IgD-negative memory B cell (primary cell): ENCODE data around the gene EAF2. TPM values are rescaled to one million over a fixed set of nuclear protein-coding genes. Genes with fewer than 3 reads are reported as not detected.

ENCODE experiments used
- H3K27ac Mint-ChIP-seq, 3 donors: one replicate each; pipeline ENCODE4 v1.8.0; 2020 to 2022; ENCODE audit warnings: mild to moderate bottlenecking in 3 of 3, mixed read lengths in 3 of 3, moderate library complexity in 1 of 3
- H3K27me3 Mint-ChIP-seq: one replicate; pipeline ENCODE4 v1.8.0; 2021; ENCODE audit warnings: mixed read lengths
- H3K36me3 Mint-ChIP-seq: one replicate; pipeline ENCODE4 v1.8.0; 2020; ENCODE audit warnings: mild to moderate bottlenecking, mixed read lengths
- H3K4me1 Mint-ChIP-seq, 3 donors: one replicate each; pipeline ENCODE4 v1.8.0; 2020 to 2022; ENCODE audit warnings: mixed read lengths in 3 of 3, mild to moderate bottlenecking in 1 of 3
- H3K4me3 Mint-ChIP-seq, 4 donors: one replicate each; pipeline ENCODE4 v1.8.0; 2020 to 2022; ENCODE audit warnings: mild to moderate bottlenecking in 4 of 4, mixed read lengths in 4 of 4, moderate library complexity in 3 of 4
- H3K9me3 Mint-ChIP-seq, 3 donors: one replicate each; pipeline ENCODE4 v1.8.0; 2020 to 2021; ENCODE audit warnings: mixed read lengths in 3 of 3, mild to moderate bottlenecking in 1 of 3
- polyA plus RNA-seq: library from polyadenylated mRNA; unstranded; fragments of 300-500 nt; fragmentation: Illumina TruSeq; gene quantifications from one replicate; pipeline ENCODE4 v1.2.3, GENCODE V29; 2021

EAF2 gene
- polyA plus RNA-seq, 1 donor from 2014 or later = 296 TPM

DNA sequence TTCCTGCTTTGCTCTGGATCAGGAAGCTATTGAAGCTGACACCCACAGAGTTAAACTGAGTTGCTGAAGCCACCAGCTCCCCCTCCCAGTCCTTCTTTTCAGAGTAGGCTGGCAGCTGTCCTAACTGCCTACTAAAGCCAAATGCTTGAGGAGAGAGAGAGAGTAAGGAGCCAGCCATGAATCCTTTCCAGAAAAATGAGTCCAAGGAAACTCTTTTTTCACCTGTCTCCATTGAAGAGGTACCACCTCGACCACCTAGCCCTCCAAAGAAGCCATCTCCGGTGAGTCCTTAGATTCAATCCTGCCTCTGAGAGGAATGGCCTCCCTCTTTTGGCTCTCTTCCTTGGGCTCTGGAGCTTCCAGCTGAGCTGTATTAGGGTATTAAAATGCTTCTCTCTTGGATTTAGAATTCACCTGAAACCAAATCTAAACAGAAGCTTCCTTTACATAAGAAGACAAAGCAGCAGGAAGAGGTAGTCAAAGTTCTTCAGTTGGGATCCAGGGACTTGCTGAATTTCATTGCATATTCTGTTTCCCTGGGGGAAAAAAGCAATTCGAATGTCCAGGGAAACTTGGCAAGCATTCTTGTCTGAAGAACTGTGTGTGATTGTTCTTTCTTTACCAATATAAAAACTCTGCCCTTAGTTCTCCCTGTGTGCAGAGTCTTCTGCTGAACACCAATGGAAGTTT lies 59.4 kb downstream of the EAF2 start, which contains the start of gene SLC15A2:
TSS of gene SLC15A2 (plus strand) at position 101 of the 690 bp plus-strand sequence. CDS start at position 177, 76 bp downstream.
- peak within 1 kb of the TSS in 1 of 3 donors; percentile 18 for H3K27ac Mint-ChIP-seq
- H3K27me3 Mint-ChIP-seq = no peaks in the 10 kb centered on the region
- H3K4me3 Mint-ChIP-seq = peak within 1 kb of the TSS in 1 of 4 donors; percentile 30
- H3K9me3 Mint-ChIP-seq = no peaks in the 10 kb centered on the region
- peaks cover 7% of the 10 kb centered on the region for H3K36me3 Mint-ChIP-seq
- peaks cover 0 to 4% (median 0%) of the 10 kb centered on the region in 3 donors for H3K4me1 Mint-ChIP-seq

DNA sequence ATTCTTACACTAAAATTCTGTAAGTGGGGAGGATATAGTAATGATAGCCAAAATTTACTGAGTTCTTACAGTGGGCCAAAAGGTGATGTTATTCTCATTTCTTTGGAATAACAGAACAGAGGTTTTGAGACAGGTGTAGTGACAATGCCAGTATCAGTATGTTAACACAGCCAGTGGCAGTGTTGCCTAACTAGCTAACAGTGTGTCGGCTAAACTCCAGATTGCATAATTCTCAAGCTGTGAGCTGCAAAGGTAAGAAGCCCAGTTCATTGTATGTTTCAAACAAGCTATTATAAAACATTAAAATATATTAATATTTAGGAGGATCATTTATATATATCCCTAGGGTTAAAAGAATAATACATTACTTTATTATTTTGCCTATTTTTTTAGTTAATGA lies 60.1 kb downstream of the EAF2 start:
- Mint-ChIP-seq H3K4me1 (peaks cover 0 to 4% (median 0%) of the 10 kb centered on the region in 3 donors), H3K27ac (no peak overlapping the region), H3K36me3 (peaks cover 7% of the 10 kb centered on the region), H3K4me3 (no peak overlapping the region), H3K27me3 (no peaks in the 10 kb centered on the region), H3K9me3 (no peaks in the 10 kb centered on the region)

DNA sequence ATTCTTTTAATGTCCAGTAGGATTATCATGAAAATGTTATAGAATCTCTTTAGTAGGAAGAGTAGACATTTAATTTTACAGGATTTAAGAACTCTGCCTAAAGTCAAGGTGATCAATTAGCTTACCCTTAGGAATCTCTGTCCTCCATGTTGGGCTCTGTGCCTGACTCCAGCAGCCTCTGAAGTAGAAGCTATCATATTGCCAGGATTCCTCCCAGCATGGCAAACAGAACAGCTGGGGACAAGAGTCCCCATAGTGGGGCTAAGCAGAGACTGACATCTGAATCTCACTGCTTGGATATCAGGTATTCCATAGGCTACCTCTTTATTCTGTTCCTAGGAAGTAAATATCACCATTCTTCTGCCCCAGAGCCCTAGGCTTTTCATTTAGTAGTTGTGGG lies 60.7 kb downstream of the EAF2 start:
- Mint-ChIP-seq H3K4me1 (peaks cover 0 to 4% (median 0%) of the 10 kb centered on the region in 3 donors), H3K36me3 (peaks cover 9% of the 10 kb centered on the region), H3K9me3 (no peaks in the 10 kb centered on the region), H3K27ac (no peak overlapping the region), H3K27me3 (no peaks in the 10 kb centered on the region), H3K4me3 (no peak overlapping the region)

GRCh38 chr3:121896823-121897222 lies 61.8 kb downstream of the EAF2 start:
- peaks cover 0 to 3% (median 0%) of the 10 kb centered on the region in 3 donors for H3K9me3 Mint-ChIP-seq
- no peaks in the 10 kb centered on the region for H3K27me3 Mint-ChIP-seq
- peaks cover 0 to 4% (median 0%) of the 10 kb centered on the region in 3 donors for H3K4me1 Mint-ChIP-seq
- H3K36me3 Mint-ChIP-seq = peaks cover 9% of the 10 kb centered on the region
- H3K4me3 Mint-ChIP-seq = no peak overlapping the region
- no peak overlapping the region for H3K27ac Mint-ChIP-seq

DNA sequence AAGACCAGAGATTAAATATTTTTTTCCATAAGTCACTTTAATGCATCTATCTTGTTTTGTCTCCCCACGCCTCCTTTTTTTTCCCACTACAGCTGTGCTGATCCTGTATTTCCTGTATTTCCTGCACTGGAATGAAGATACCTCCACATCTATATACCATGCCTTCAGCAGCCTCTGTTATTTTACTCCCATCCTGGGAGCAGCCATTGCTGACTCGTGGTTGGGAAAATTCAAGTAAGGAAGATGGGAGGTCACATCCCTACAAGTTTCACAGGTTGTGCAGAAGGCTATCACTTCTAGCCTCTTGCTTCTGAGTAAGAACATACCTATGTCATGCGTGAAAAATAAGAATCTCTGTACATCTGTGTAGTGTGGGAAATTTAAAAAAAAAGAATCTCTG lies 62.3 kb downstream of the EAF2 start:
- Mint-ChIP-seq H3K9me3 (peaks cover 0 to 4% (median 0%) of the 10 kb centered on the region in 3 donors), H3K4me1 (peaks cover 0 to 4% (median 0%) of the 10 kb centered on the region in 3 donors), H3K27ac (no peak overlapping the region), H3K27me3 (no peaks in the 10 kb centered on the region), H3K36me3 (peaks cover 10% of the 10 kb centered on the region), H3K4me3 (no peak overlapping the region)

DNA sequence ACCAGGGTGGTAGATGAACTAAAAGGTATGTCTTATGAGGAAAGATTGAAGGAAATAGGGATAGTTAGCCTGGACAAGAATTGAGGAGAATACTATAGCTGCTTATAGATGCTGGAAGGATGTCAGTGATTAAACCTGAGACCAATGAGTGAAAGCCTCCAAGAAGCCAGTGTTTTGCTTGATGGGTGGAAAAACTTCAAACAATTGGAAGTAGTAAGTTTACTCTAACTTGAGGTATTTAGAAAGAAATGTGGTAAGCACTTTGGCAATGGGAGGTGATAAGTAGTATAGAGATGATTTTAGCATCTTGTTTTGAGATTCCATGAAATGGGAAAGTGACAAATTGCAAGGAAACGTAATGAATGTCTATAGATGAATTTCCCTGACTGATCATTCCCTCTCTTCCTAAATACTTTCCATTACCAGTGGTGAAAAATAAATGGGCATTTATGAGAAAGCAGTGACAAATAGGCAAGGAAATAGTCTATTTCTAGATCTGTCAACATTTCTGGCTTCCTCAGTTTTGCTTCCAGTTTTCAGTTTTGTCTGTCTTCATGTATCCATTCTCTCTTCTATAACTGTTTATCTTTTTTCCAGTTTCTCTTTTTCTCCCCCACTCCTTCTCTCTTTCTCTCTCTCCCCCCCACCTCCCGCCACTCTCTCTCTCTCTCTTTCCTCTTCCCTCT lies 78.4 kb downstream of the EAF2 start:
- no peak overlapping the region for H3K4me3 Mint-ChIP-seq
- peaks cover 0 to under 1% (median 0%) of the 10 kb centered on the region in 3 donors for H3K9me3 Mint-ChIP-seq
- H3K27me3 Mint-ChIP-seq = no peaks in the 10 kb centered on the region
- peak overlapping the region in 1 of 3 donors; percentile 59 for H3K27ac Mint-ChIP-seq
- peaks cover 20% of the 10 kb centered on the region for H3K36me3 Mint-ChIP-seq
- H3K4me1 Mint-ChIP-seq = peaks cover 3 to 10% (median 8%) of the 10 kb centered on the region in 3 donors

DNA sequence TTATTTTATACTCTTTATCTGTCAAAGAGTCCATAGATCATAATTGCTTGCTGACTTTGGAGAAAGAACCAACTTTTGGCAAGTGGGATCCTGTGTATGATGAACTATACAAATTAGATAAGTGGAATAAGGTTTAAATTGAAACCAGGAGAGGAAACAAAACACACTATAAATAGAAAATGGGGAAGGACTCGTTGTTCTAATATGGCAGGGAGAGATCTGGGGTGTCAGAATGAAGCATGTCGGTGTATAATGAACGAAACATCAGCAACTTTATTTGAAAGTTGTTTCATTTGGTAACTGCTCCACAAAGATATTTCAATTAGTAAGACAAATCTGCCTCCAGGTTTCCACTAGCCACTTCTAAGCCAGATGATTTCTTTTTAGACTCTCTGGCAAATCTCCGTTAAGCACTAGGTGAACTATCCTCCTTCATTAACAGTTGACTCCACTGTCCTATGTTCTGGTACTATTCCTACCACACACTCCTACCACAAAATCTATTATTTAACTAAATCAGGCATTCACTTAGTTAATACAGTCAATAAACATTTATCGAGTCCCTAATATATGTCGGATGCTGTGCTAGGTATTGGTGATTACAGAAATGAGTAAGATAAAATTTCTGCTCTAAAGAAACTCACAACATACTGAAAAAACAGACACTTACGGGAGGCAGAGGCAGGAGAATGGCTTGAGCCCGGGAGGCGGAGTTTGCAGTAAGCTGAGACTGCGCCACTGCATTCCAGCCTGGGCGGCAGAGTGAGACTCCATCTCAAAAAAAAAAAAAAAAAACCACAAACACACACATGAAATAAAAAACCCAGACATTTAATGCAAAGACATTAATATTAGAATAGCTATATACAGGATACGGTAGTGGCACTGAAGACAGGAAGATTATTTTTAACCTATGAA lies 79.3 kb downstream of the EAF2 start:
- H3K9me3 Mint-ChIP-seq = no peaks in the 10 kb centered on the region
- H3K36me3 Mint-ChIP-seq = peaks cover 19% of the 10 kb centered on the region
- H3K27me3 Mint-ChIP-seq = no peaks in the 10 kb centered on the region
- peaks cover 2 to 10% (median 8%) of the 10 kb centered on the region in 3 donors for H3K4me1 Mint-ChIP-seq
- H3K4me3 Mint-ChIP-seq = no peak overlapping the region
- H3K27ac Mint-ChIP-seq = peak overlapping the region in 1 of 3 donors; percentile 13

- Mint-ChIP-seq H3K4me3 (no peak overlapping the region), H3K4me1 (peaks cover 2 to 10% (median 8%) of the 10 kb centered on the region in 3 donors), H3K27me3 (no peaks in the 10 kb centered on the region), H3K27ac (no peak overlapping the region), H3K36me3 (peaks cover 17% of the 10 kb centered on the region), H3K9me3 (no peaks in the 10 kb centered on the region)
These were observed 81.2 kb downstream of the EAF2 start for GRCh38 chr3:121916189-121916588.

DNA sequence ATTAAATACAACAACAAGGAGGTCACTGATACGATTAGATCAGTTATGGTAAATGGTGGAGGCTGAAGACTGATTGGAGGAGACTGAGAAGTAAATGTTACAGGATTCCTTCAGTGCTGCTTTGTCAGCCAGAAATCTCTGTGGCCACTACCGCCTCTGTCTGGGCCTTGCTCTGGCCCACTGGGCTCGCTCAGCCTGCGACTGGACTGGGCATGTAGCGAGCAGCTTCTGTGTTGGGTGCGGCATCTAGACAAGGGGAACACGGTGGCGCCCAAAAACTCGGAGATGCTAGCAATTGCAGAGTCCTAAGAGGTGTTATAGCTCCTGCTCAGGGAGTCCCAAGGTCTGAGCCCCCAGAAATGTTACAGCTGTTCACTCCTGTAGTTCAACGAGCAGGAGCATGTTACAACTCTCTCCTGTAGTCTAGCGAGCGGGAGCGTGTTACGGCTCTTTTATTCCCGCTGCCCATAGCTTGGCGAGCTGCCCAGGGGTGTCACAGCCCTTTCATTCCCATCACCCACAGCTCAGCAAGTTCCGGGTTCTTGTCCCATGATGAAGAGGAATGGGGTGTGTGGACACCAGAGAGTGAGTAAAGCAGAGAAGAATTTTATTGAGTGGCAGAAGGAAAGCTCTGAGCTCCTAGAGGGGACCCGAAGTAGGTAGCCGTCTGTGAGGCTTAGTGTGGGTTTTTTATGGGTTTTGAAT lies 83.9 kb downstream of the EAF2 start:
- peaks cover 10% of the 10 kb centered on the region for H3K36me3 Mint-ChIP-seq
- no peaks in the 10 kb centered on the region for H3K9me3 Mint-ChIP-seq

DNA sequence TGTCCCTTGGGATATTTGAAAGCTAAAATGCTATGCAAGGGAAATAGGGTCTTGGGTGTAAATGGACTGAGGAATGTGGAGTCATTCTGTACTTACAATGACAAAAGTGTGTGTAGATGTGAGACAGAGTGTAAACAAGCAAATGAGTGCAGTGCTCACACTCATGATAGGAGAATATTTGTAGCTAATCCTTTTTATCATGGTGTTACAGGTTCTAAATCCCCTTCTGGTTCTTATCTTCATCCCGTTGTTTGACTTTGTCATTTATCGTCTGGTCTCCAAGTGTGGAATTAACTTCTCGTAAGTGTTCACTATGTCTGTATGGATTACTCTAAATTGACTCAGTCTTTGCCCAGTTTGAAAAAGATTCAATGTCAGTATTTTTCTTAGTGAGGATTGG lies 89.7 kb downstream of the EAF2 start:
- no peaks in the 10 kb centered on the region for H3K27me3 Mint-ChIP-seq
- no peak overlapping the region for H3K4me3 Mint-ChIP-seq
- no peaks in the 10 kb centered on the region for H3K9me3 Mint-ChIP-seq
- H3K36me3 Mint-ChIP-seq = peaks cover 21% of the 10 kb centered on the region
- H3K4me1 Mint-ChIP-seq = no peaks in the 10 kb centered on the region
- no peak overlapping the region for H3K27ac Mint-ChIP-seq

More for the DNA sequence above, 83.9 kb downstream of the EAF2 start:
- Mint-ChIP-seq H3K4me3 (no peak overlapping the region), H3K4me1 (peaks cover 0 to 1% (median under 1%) of the 10 kb centered on the region in 3 donors), H3K27me3 (no peaks in the 10 kb centered on the region), H3K27ac (peak overlapping the region in 1 of 3 donors; percentile 20)

GRCh38 chr3:121926380-121926779 lies 91.4 kb downstream of the EAF2 start:
- H3K27ac Mint-ChIP-seq = no peak overlapping the region
- H3K4me1 Mint-ChIP-seq = no peaks in the 10 kb centered on the region
- no peaks in the 10 kb centered on the region for H3K9me3 Mint-ChIP-seq
- peaks cover 22% of the 10 kb centered on the region for H3K36me3 Mint-ChIP-seq
- no peaks in the 10 kb centered on the region for H3K27me3 Mint-ChIP-seq
- no peak overlapping the region for H3K4me3 Mint-ChIP-seq
